HuH-7.5 (cell line): ENCODE results near the gene MMS19.
"Not testable (repeated sequence)": the region's sequence is repeated elsewhere in the genome, so short reads cannot be mapped to it uniquely, and the experiment has no call there.

ENCODE experiments used
- DNase-seq: peaks from one replicate; pipeline ENCODE4 v3.0.0; 2011; ENCODE audit warnings: low spot score

The MMS19 gene

DNA sequence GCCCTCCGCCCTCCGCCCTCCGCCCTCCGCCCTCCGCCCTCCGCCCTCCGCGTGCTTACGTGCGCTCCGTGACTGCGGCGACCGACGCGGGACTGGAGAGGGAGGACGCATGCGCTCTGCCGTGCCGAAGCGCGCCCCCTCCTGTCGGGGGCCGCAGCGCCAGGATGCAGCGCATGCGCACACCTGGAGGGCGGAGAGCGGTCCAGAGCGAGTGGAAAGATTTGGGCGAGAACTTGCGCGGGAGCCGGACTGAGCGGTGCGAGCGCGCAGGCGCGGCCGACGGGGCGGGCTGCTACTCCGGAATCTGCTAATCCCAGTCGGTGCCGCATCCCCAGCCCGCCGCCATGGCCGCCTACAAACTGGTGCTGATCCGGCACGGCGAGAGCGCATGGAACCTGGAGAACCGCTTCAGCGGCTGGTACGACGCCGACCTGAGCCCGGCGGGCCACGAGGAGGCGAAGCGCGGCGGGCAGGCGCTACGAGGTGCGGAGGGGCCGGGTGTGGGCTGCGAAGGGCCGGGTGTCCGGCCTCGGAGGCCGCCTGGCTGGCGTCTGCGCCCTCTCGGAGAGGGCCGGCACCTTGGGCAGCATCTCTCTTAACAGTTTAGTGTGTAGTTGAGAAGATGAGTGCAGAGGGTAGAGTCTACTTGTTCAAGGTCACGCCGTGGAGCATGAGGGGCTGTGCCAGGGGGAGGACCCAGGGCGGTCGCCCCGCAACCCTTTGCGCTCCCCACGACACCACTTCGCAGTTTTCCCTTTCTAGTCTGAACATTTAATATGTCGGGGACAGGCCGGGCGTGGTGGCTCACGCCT lies 72.1 kb downstream of the MMS19 start, which contains the start of gene PGAM1:
PGAM1 (plus strand) TSS at position 228 of the 812 bp plus-strand sequence; CDS start at position 345, 117 bp downstream.
- peak; percentile 97 for DNase-seq

DNA sequence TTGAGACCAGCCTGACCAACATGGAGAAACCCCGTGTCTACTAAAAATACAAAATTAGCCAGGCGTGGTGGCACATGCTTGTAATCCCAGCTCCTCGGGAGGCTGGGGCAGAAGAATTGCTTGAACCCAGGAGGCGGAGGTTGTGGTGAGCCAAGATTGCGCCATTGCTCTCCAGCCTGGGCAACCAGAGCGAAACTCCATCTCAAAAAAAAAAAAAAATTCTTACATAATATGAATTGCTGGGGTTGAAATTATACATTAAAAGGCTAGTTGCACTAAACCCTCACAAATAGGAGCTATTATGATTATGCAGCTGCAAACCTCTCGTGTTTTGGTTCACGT lies 74.5 kb downstream of the MMS19 start:
- DNase-seq = not testable (repeated sequence)

DNA sequence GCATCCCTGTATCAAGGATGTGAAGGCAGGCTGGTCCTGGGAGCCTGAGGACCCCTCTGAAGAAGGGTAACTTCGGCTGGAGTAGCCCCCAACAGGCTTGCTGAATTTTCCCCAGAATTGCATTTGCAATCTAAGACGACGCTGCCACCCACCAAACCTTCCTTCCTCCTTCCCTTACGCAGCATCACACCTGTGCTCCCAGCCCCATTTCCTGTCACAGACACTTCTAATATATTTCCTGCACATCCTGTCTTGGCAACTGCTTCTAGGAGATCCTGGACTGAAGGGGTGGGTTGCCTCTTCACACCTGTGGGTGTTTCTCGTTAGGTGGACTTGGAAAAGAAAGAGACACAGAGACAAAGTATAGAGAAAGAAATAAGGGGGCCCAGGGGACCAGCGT lies 81.7 kb downstream of the MMS19 start:
- DNase-seq = no peak

DNA sequence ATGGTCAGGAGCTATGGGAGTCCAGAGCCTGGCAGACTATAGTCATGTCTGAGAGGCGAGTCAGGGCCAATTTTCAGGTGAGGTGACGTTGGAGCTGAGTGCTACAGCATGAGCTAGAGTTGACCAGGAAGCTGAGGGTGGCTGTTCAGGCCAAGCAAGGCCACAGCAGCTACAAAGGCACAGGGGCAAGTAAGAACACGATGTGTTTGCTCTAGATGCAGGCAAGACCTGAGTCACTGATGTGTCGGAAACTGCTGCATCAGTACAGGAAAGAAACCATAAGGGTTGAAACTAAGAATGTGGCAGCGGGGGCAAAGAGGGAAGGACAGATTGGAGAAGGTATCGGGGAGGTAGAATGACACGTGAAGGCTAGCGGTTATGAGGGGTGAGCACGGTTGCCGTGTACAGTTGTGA lies 85.3 kb downstream of the MMS19 start:
- no peak for DNase-seq

- no peak for DNase-seq
Observed at GRCh38 chr10:97411406-97411805, 86.8 kb downstream of the MMS19 start.

- no peak for DNase-seq
Observed at GRCh38 chr10:97408496-97408992, 89.7 kb downstream of the MMS19 start.
